GM19372 (cell line): ENCODE results near the gene TP53I13.

Source experiments
- ATAC-seq: cut with Tn5 transposase; IDR thresholded peaks from one replicate; pipeline ENCODE4 v1.9.1; 2021; ENCODE audit warnings: mild to moderate bottlenecking, low read depth, moderate library complexity; ENCODE audit not compliant: unreplicated experiment

TP53I13 gene

DNA sequence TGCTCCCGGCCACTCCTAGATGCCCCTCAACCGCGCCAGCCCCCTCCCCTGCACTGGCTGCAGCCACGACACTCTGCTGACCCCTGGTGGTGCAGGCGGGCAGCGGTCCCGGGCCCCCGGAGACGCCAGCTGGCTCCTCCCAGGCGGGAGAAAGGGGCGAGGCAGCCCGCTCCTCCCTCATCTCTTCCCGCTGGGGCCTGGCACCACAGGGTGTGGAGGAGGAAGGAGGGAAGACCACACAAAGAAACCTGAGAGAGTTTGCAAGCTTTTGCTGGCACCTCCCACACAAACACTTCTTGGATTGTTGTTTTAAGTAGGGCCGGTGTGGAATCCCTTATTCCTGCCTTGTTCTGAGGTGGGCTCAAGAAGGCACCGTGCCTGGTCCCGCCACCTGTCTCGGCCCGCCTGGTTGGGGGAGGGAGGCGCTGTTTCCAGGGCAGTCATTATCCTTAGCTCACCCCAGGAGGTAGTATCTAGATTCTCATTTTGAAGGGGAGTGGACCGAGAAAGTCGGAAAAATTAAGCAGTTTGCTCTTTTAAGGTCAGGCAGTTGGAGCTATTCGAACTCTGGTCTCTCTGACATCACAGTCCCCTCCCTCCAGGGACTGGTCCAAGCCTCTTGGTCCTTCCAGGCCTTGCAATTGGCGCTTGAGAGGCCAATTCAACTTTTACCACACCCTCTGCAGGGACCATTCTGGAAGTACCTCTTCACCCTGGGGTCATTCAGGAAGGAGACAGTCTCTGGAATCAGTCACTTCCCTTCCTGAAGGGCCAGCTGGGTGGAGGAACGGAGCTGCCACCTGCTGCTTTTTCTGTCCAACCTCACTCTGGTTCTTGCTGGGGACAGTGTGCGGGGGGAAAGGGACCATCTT is 23.5 kb downstream of the TP53I13 start:
- ATAC-seq = no peak

GRCh38 chr17:29592850-29593551 is 24.5 kb downstream of the TP53I13 start, which contains the start of gene ANKRD13B:
Gene ANKRD13B (plus strand): TSS chr17:29593132. CDS start chr17:29593622, 490 bp downstream.
- no peak for ATAC-seq

- ATAC-seq = no peak
Observed at GRCh38 chr17:29593591-29594518, 25.4 kb downstream of the TP53I13 start.

- ATAC-seq = no peak
Observed at GRCh38 chr17:29594519-29595090, 26.1 kb downstream of the TP53I13 start.

DNA sequence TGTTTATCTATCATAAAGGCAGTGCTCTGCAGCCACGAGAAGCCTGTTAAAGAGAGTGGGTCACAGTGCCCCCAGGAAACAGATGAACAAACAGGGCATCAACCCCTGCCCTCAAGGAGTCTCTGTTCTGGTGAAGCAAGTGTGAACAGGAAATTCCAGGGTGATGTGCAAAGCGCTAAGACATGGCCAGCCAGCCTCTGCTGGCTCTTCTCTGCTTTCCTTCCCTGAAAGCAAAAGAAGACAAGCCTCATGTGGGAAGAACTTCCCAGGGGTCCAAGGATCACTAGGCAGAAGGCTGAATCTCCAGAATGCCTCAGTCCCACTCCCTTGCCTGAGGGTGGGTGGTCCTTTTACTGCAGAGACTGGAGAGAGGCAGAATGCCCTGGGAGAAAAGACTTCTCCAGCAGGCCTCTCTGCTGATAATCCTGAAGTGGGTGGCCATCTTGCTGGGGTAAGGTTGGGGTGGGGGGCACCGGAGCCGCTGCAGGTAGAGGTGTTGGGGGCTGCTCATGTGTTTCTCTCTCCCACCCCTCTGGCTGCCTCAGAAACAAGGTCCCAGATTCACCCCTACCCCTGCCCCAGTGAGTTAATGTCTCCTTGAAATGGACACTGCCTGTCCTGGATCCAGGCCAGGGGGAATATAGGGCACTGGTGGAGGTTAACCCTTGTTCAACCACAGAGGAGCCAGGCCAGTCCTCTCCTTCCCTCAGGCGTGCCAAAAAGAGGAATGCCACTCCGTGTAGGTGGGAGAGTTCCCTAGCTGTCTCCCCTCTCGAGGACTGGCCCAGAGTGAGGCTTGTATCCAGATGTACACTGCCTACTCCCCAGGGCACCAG is 26.8 kb downstream of the TP53I13 start:
- ATAC-seq = no peak

DNA sequence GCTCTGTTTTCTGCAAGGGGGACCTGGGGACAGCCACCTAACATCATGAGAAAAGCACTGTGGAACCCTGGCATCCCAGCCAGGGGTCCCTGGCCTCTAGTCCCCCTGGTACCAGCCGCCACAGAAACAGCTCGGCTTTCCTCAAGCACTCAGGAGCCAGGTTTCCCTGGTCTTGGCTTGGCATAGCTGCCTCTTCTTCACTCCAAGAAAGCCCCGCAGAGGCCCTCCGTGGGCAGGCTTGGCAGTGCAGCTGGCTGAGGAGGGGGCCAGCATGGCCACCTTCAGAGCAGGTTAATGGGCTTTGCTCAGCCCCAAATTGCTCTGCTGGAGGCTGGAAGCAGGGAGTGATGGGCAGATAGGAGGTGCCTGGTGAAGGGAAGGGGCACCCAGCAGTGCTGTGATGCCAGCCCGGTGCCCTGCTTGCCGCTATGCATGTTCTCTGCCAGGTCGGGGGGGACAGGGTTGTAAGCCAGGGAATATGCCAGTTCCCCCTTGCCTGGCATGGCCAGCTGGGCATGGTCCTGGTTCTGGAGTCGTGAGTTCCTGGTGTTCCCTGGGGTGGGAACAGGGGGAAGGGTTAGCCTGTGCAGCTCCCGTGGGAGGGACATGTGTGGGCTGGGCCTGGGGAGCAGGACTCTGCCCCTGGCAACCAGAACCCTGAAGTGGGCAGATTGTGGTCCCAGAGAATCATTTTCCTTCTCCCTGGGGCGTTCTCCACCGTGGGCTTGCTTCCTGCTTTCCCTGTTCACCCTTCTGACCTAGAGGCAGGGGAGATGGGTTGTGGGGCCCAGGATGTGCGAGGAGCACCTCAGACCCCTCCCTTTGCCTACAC is 27.7 kb downstream of the TP53I13 start:
- no peak for ATAC-seq

GRCh38 chr17:29596811-29597210 is 28.3 kb downstream of the TP53I13 start:
- ATAC-seq = no peak

GRCh38 chr17:29597361-29598172 is 29.1 kb downstream of the TP53I13 start:
- ATAC-seq = no peak

DNA sequence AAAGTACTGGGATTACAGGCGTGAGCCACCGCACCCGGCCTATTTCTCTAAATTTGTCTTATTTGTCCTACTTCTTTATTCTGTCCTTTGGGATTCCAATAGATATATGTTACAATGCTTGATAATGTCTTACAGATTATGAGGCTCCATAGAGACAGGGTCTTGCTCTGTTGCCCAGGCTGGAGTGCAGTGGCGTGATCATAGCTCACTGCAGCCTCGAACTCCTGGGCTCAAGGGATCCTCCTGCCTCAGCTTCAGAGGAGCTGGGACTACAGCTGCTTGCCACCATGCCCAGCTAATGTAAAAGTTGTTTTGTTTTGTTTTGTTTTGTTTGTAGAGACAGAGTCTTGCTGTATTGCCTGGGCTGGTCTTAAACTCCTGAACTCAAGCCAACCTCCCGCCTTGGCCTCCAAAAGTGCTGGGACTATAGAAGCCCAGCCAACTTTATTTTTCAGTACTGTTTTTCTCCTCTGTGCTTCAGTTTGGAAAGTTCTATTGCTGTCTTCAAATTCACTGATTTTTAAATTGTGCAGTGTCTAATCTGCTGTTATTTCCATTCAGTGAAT is 34.7 kb downstream of the TP53I13 start:
- no peak for ATAC-seq

- no peak for ATAC-seq
Observed at GRCh38 chr17:29607557-29608195, 39.2 kb downstream of the TP53I13 start.

DNA sequence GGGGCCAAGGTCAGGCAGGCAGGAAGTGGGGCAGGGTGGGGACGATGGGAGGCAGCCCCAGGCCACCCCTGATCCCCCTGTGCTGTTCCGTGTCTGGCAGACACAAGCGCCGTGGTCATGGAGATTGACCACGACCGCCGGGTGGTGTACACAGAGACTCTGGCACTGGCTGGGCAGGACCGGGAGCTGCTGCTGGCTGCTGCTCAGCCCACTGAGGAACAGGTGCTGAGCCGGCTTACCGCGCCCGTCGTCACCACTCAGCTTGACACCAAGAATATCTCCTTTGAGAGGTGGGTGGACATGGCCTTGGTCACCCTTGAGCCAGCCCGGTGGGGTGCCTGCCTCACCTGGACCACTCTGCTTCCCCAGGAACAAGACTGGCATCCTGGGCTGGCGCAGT is 40.5 kb downstream of the TP53I13 start:
- no peak for ATAC-seq

DNA sequence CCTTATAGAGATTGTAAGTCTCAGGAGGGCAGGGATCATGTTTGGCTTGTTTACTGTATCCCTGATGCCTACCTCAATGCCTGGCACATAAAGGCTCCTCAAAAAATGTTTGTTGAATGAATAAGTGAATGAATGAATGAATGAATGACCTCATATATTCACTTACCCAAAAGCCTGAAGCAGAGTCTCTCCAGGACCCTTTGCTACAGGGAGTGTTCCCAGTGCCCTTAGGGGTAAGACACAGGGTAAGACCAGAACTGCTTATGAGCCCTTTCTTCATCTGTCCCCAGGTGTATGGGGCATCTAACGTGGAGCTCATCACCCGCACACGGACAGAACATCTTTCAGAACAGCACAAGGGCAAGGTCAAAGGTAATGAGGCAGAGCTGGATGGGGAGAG is 41.9 kb downstream of the TP53I13 start:
- no peak for ATAC-seq

GRCh38 chr17:29611351-29612093 is 43.0 kb downstream of the TP53I13 start:
- ATAC-seq = no peak

DNA sequence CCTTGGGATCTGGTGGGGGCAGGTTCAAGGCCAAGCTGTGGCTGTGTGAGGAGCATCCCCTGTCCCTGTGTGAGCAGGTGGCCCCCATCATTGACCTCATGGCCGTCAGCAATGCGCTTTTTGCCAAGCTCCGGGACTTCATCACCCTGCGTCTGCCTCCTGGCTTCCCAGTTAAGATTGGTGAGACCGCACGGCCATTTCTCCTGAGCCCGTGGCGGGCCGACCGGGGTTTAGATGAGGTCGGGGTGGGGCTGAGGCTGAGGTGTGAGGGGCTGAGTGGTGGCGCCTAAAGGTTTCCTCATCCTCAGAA is 43.5 kb downstream of the TP53I13 start:
- no peak for ATAC-seq

DNA sequence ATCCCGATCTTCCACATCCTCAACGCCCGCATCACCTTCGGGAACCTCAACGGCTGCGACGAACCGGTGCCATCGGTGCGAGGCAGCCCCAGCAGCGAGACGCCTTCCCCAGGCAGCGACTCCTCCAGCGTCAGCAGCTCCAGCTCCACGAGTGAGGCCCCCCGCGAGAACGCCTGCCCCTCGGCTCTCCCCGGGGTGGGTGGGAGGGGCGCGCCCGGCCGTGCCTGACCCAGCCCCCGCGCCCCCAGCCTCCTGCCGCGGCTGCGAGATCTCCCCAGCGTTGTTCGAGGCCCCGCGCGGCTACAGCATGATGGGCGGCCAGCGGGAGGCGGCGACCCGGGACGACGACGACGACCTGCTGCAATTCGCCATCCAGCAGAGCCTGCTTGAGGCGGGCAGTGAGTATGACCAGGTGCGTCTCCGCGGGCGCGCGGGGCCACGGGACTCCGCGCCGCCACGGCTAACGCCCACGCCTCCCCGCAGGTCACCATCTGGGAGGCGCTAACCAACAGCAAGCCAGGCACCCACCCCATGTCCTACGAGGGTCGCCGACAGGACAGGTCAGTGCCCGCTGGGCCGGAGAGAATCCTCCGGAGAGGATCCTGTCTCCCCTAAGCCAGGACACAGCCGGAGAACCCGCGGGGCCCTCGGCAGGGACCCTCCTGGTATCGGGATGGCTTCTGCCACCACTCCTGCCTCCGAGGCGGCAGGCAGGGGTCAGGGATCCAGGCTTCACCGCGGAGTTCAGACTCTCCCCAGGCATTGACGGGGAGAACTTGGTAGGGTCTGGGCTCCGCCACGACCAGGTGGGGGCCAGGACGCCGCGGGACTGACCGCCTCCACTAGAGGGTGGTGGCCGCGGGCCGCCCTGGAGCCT is 44.1 kb downstream of the TP53I13 start:
- ATAC-seq = no peak
